ENCODE data around the gene CDCP2.

DNA sequence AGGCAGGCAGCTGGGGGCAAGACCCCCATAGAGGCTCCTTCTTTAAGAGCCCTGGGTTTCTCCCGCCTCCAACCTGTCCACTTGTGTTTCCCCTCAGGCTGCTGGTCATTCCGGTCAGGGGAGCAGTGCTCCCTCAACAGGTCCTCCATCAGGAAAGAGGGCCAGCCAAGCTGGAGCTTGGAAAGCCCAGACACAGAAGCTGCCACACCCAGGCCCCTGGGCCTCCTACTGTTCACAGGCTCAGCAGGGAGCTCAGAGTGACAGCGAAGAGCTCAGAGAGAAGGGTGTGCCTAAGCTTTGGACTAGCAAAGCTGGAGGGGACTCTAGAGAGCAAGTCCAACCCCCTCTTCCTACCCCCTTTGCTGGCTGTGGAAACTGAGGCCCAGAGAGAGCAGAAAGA lies 10.3 kb upstream of the CDCP2 start:
- TF ChIP-seq, protein P1, sequence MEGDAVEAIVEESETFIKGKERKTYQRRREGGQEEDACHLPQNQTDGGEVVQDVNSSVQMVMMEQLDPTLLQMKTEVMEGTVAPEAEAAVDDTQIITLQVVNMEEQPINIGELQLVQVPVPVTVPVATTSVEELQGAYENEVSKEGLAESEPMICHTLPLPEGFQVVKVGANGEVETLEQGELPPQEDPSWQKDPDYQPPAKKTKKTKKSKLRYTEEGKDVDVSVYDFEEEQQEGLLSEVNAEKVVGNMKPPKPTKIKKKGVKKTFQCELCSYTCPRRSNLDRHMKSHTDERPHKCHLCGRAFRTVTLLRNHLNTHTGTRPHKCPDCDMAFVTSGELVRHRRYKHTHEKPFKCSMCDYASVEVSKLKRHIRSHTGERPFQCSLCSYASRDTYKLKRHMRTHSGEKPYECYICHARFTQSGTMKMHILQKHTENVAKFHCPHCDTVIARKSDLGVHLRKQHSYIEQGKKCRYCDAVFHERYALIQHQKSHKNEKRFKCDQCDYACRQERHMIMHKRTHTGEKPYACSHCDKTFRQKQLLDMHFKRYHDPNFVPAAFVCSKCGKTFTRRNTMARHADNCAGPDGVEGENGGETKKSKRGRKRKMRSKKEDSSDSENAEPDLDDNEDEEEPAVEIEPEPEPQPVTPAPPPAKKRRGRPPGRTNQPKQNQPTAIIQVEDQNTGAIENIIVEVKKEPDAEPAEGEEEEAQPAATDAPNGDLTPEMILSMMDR (conservative IDR thresholded peaks at IDR 0.05 in 1 of 2, IDR thresholded peaks at IDR 0.05 in 1 of 2; ENCODE audit: extremely low read depth in 1 of 2, insufficient read depth in 1 of 2, low read depth in 1 of 2, low read length in 2 of 2): no peak
- TF ChIP-seq EZH2 (IDR thresholded peaks at IDR 0.05; ENCODE audit: borderline replicate concordance, low read length): no peak
